ENCODE measurements around the gene RCBTB2. TPM values are rescaled to one million over a fixed set of nuclear protein-coding genes. Genes with fewer than 3 reads are reported as not detected.

The RCBTB2 gene
- total and polyA plus RNA-seq, 2 experiments from 2014 or later: 8.0 to 9.1 TPM

DNA sequence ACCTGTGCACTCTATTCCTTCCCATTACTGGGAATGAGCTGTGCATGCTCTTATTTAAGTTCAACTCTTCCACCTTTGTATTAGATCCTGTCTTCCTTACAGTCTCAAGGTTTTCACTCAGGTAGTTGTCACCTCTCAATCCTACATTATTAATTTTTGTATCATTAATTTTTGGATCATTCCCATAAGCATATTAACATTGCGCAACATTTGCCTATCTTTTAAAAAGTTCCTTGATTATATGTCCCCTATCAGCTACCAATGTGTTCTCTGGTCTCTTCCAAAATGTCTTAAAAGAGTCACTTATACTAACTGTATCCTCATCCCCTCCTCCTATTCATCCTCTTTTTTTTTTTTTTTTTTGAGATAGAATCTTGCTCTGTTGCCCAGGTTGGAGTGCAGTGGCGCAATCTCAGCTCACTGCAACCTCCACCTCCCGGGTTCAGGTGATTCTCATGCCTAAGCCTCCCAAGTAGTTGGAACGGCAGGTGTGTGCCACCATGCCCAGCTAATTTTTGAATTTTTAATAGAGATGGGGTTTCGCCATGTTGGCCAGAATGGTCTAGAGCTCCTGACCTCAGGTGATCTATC is 2.1 kb upstream of the RCBTB2 start:
- 94 to 98% methylated on average over 5 of the region's 5 CpGs for WGBS, 2 experiments (ENCODE audit: low coverage in 1 of 2, low lambda C conversion rate in 2 of 2, missing lambda C conversion rate in 2 of 2)
- Histone ChIP-seq H3F3A (ENCODE audit: insufficient read depth) (peaks cover 15% of the 10 kb centered on the region), H2AFZ (no peak overlapping the region), H4K20me1 (ENCODE audit: insufficient read depth) (no peaks in the 10 kb centered on the region), H3K4me3 (no peak overlapping the region), H3K4me1 (ENCODE audit: insufficient read depth) (0 out of 2 replicates have a peak, but pooled peaks cover 3% of the 10 kb centered on the region), H3K36me3 (ENCODE audit: low read depth) (no peaks in the 10 kb centered on the region), H3K9me3 (ENCODE audit: low read depth) (no peaks in the 10 kb centered on the region), H3K27ac (no peak overlapping the region), H3K27me3 (replicated peaks; ENCODE audit: insufficient read depth) (no peaks in the 10 kb centered on the region), H3K9ac (no peak overlapping the region), H3K4me2 (ENCODE audit: unreplicated experiment) (no peak overlapping the region), H3K79me2 (ENCODE audit: insufficient read depth) (peaks cover 17% of the 10 kb centered on the region), H3K9me2 (ENCODE audit: insufficient read depth) (no peaks in the 10 kb centered on the region)
- in situ Hi-C loops (cut with MboI): no loop called here
- no peak for TF ChIP-seq EZH2 (IDR thresholded peaks at IDR 0.05; ENCODE audit: insufficient read depth, poor library complexity, severe bottlenecking)
- TF ChIP-seq EZH2phosphoT487 (IDR thresholded peaks at IDR 0.05; ENCODE audit: insufficient read depth, low read depth): no peak
- DNase-seq: no peak

DNA sequence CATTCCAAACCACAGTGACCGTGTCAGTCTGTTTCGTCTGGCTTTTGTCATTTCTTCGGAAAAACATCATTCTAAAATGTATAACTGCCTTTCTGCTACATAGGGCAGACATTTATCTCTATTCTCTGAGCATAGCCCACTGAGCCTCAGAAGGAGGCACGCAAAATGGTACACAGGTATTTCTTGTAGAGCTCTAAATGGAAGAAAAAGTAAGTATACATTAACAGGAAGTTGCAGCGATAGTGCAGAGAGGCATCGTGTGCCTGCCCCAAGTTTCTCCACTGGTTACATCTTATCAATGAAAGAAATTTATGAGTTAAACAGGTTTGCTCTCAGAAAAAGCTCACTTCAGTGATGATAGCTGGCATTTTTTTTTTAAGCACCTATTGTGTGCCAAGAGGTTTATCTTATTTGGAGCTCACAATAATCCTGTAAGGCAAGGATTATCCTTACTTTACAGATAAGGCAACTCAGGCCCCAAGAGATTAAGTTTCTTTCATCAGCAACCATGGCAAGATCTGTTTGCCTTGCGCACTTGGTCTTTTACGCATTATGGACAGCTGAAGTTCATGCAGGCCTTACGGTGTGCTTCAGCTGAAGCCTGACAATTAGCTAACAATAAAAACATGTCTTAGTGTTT is 1.2 kb upstream of the RCBTB2 start:
- peak overlapping the region; percentile 94 for H2AFZ ChIP-seq
- DNase-seq: no peak
- H3K4me3 ChIP-seq: no peak overlapping the region
- no peaks in the 10 kb centered on the region for H3K27me3 ChIP-seq (replicated peaks; ENCODE audit: insufficient read depth)
- 88 to 89% methylated on average over 9 of the region's 9 CpGs for WGBS, 2 experiments (ENCODE audit: low coverage in 1 of 2, low lambda C conversion rate in 2 of 2, missing lambda C conversion rate in 2 of 2)
- no peak overlapping the region for H3K4me2 ChIP-seq (ENCODE audit: unreplicated experiment)
- no peaks in the 10 kb centered on the region for H4K20me1 ChIP-seq (ENCODE audit: insufficient read depth)
- no peaks in the 10 kb centered on the region for H3K36me3 ChIP-seq (ENCODE audit: low read depth)
- H3K9me2 ChIP-seq (ENCODE audit: insufficient read depth): no peaks in the 10 kb centered on the region
- in situ Hi-C loops (cut with MboI): no loop called here
- H3K4me1 ChIP-seq (ENCODE audit: insufficient read depth): 0 out of 2 replicates have a peak, but pooled peaks cover 3% of the 10 kb centered on the region
- peaks cover 18% of the 10 kb centered on the region for H3K79me2 ChIP-seq (ENCODE audit: insufficient read depth)
- H3F3A ChIP-seq (ENCODE audit: insufficient read depth): peaks cover 15% of the 10 kb centered on the region
- H3K27ac ChIP-seq: no peak overlapping the region
- no peak for TF ChIP-seq EZH2 (IDR thresholded peaks at IDR 0.05; ENCODE audit: insufficient read depth, poor library complexity, severe bottlenecking)
- no peak for TF ChIP-seq EZH2phosphoT487 (IDR thresholded peaks at IDR 0.05; ENCODE audit: insufficient read depth, low read depth)
- H3K9me3 ChIP-seq (ENCODE audit: low read depth): no peaks in the 10 kb centered on the region
- H3K9ac ChIP-seq: no peak overlapping the region

DNA sequence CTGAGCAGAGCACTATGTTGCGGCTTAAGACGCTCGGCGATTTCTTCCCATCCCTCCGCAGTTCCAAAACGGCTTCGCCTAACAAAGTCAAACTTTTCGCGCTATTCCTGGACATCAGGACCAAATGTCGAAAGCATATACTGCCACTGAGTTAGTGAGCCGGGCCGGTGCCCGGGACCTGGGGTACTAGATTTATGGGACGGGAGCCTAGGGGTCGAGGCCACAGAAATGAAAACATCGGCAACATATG is 699 bp downstream of the RCBTB2 start:
- peak overlapping the region; percentile 88 for H3K4me3 ChIP-seq
- no peaks in the 10 kb centered on the region for H3K27me3 ChIP-seq (replicated peaks; ENCODE audit: insufficient read depth)
- no peak for TF ChIP-seq EZH2 (IDR thresholded peaks at IDR 0.05; ENCODE audit: insufficient read depth, poor library complexity, severe bottlenecking)
- no peak for TF ChIP-seq EZH2phosphoT487 (IDR thresholded peaks at IDR 0.05; ENCODE audit: insufficient read depth, low read depth)
- H2AFZ ChIP-seq: peak overlapping the region; percentile 94
- peaks cover 15% of the 10 kb centered on the region for H3F3A ChIP-seq (ENCODE audit: insufficient read depth)
- in situ Hi-C loops (cut with MboI): no loop called here
- 0 out of 2 replicates have a peak, but pooled peaks cover 3% of the 10 kb centered on the region for H3K4me1 ChIP-seq (ENCODE audit: insufficient read depth)
- H3K4me2 ChIP-seq (ENCODE audit: unreplicated experiment): peak overlapping the region; percentile 91
- peak; percentile 80 for DNase-seq
- 1 to 3% methylated on average over 16 of the region's 16 CpGs for WGBS, 2 experiments (ENCODE audit: low coverage in 1 of 2, low lambda C conversion rate in 2 of 2, missing lambda C conversion rate in 2 of 2)
- peak overlapping the region; percentile 82 for H3K27ac ChIP-seq
- H3K9ac ChIP-seq: peak overlapping the region; percentile 92
- no peaks in the 10 kb centered on the region for H4K20me1 ChIP-seq (ENCODE audit: insufficient read depth)
- H3K36me3 ChIP-seq (ENCODE audit: low read depth): no peaks in the 10 kb centered on the region
- H3K79me2 ChIP-seq (ENCODE audit: insufficient read depth): peaks cover 18% of the 10 kb centered on the region
- no peaks in the 10 kb centered on the region for H3K9me2 ChIP-seq (ENCODE audit: insufficient read depth)
- no peaks in the 10 kb centered on the region for H3K9me3 ChIP-seq (ENCODE audit: low read depth)

DNA sequence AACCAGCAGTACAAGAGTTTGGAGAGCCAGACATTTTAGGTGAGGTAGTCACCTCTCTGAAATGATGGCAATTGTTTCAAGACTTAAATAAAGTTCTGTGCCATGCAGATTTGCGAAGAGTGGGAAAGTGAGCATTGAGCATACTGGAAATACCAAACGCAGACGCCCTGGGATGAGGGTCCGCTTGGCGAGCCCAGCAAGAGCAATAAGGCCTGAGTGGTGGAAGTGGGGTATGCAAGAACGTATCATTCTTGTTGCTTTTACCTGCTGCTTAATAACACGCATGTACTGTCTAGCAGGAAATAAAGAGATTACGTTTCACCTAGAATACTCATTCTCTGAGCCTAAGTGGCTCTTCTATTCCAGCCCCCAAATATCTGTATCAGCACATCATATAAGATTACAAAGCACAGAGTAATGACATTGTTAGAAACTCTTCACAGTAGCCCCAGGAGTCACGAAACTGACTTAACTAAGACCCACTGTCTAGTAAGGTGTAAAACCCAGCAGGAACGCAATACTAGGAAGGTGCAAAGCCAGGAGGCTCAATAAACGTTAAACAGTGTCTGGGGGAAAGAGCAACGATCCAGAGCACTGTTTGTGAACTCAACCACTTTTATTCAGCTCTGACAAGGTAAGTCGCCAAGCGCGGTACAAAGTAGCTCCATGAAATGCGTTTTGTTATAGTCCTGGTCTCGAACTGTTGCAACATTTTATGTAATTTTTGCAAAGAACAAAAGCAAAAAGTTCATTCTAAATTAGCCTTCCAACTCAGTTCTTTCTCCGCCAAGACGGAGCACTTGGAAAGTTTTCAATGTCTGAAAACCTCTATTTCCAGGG is 1.2 kb downstream of the RCBTB2 start:
- H3K4me3 ChIP-seq: peak overlapping the region; percentile 88
- no peaks in the 10 kb centered on the region for H3K9me3 ChIP-seq (ENCODE audit: low read depth)
- TF ChIP-seq EZH2 (IDR thresholded peaks at IDR 0.05; ENCODE audit: insufficient read depth, poor library complexity, severe bottlenecking) (no peak), EZH2phosphoT487 (IDR thresholded peaks at IDR 0.05; ENCODE audit: insufficient read depth, low read depth) (no peak)
- peaks cover 18% of the 10 kb centered on the region for H3K79me2 ChIP-seq (ENCODE audit: insufficient read depth)
- peak overlapping the region; percentile 94 for H2AFZ ChIP-seq
- WGBS, 2 experiments (ENCODE audit: low coverage in 1 of 2, low lambda C conversion rate in 2 of 2, missing lambda C conversion rate in 2 of 2): 50 to 51% methylated on average over 19 of the region's 19 CpGs
- peak overlapping the region; percentile 92 for H3K9ac ChIP-seq
- H4K20me1 ChIP-seq (ENCODE audit: insufficient read depth): no peaks in the 10 kb centered on the region
- H3F3A ChIP-seq (ENCODE audit: insufficient read depth): peaks cover 15% of the 10 kb centered on the region
- 0 out of 2 replicates have a peak, but pooled peaks cover 3% of the 10 kb centered on the region for H3K4me1 ChIP-seq (ENCODE audit: insufficient read depth)
- no peaks in the 10 kb centered on the region for H3K36me3 ChIP-seq (ENCODE audit: low read depth)
- H3K27me3 ChIP-seq (replicated peaks; ENCODE audit: insufficient read depth): no peaks in the 10 kb centered on the region
- H3K9me2 ChIP-seq (ENCODE audit: insufficient read depth): no peaks in the 10 kb centered on the region
- H3K27ac ChIP-seq: peak overlapping the region; percentile 82
- no peak for DNase-seq
- in situ Hi-C loops (cut with MboI): no loop called here
- peak overlapping the region; percentile 91 for H3K4me2 ChIP-seq (ENCODE audit: unreplicated experiment)

Measured in GM23248 (cell line).